Renal pelvis (tissue), 4 donors: ENCODE measurements around the gene SLC5A10. TPM values are rescaled to one million over a fixed set of nuclear protein-coding genes. Genes with fewer than 3 reads are reported as not detected.

Experiments used
- DNase-seq: peaks from one replicate; pipeline ENCODE4 v3.0.0-alpha.2; 2013
- polyA plus RNA-seq, 3 donors: library from polyadenylated mRNA; unstranded; fragments of 120-200 nt; gene quantifications; one replicate each; pipeline ENCODE4 v1.2.1, GENCODE V29; 2013; ENCODE audit not compliant: insufficient read length in 3 of 3

SLC5A10 gene
- polyA plus RNA-seq, 3 donors: 0.43 to 0.93 (median 0.55) TPM

DNA sequence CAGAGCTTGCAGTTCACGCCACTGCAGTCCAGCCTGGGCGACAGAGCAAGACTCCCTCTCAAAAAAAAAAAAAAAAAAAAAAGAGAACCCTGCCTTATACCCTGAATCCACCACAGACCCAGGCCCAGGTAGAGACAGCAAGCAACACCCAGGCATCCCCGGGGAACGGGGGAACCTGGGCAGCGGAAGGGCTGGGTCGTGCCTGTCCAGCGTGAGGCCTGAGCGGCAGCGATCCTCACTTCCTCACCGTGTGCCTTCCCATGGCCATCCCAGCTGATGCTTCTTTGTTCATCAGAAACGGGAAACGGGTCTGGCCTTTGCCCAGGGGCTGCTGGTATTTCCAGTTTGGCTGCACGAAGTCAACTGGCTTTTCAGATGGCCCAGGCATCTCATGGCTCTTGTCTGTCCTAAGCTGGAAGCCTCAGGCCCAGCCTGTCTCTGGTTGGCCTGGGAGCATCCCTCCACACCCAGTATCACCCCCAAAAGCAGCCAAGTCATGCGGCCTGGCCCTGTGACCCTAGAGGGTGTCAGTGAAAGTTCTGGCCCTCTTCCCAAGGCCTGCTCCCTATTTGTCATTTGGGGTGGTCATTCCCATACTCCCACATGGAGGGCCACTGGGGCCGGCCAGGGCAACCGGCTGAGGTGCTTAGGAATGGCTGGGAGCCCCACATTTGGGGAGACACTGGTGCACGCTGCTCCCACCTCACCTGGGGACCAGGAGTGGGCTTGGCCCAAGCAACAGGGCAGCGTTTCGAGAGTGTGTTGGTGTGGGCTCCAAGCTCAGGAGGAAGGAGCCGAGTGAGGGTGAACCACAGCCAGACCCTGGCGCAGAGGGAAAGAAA is 32.5 kb downstream of the SLC5A10 start:
- no peak for DNase-seq

DNA sequence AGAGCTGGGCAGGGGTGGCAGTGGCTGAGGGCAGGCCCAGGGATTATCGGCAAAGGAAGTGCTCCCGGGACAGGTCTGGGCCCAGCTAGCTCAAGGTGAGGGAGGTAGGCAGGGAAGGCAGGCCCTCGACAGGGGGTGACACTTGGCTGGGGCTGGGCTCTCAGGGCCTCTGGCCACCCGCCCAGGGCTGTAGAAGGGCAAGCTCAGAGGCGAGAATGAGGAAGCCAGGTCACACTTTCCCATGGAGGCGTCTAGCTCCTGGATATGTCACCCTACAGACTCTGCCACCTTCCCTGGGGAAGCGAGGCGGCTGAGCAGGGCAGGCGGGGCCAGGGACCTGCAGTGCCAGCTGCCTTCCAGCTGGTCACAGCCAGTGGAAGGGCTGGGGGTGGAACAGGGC is 33.5 kb downstream of the SLC5A10 start:
- DNase-seq: no peak

DNA sequence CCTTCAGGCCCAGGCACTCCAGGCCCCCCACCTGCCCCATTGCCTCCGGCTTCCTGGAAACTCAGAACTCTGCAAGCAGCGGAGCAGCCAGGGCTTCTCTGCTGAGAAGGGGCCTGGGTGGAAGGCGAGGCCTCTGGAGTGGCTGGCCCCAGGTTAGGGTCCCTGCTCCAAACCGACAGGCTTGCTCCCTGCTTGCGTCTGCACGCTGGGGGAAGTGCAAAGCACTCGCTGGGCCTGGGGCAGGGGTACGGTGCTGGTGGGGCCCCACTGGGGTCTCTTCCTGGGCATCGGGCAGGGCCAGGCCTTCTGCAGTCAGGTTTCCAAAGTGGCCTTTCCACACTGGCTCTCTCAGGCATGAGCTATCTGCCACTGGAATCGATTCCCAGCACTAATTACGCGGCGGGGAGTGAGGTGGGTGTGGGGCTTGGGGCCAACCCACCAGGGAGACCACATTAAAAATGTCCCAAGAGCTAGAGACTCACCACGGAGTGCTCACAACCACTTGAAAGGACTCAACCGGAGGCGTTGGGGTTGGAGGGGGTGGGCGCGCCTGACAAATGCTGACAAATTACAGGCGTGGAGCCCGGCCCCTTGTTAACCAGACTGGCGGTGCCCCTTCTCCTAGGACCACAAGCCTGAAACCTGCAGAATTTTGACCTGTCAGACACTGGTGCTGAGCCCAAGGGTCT is 34.7 kb downstream of the SLC5A10 start:
- no peak for DNase-seq

DNA sequence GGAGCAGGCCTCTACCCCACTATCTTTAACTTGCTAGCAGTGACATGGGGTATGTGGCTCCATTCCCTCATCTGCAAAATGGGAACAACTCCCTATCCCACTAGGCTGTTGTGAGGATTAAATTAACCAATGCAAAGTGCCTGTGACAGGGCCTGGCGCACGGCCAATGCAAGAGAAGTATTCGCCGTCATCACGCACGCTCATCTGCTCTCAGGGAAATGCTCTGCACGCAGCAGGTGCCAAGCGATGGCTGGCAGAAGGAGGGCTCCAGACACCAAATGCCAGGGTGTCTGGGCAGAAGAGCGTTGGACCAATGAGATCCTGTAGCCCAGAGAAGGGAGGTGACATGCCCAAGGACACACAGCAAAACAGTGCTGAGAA is 35.3 kb downstream of the SLC5A10 start:
- no peak for DNase-seq

DNA sequence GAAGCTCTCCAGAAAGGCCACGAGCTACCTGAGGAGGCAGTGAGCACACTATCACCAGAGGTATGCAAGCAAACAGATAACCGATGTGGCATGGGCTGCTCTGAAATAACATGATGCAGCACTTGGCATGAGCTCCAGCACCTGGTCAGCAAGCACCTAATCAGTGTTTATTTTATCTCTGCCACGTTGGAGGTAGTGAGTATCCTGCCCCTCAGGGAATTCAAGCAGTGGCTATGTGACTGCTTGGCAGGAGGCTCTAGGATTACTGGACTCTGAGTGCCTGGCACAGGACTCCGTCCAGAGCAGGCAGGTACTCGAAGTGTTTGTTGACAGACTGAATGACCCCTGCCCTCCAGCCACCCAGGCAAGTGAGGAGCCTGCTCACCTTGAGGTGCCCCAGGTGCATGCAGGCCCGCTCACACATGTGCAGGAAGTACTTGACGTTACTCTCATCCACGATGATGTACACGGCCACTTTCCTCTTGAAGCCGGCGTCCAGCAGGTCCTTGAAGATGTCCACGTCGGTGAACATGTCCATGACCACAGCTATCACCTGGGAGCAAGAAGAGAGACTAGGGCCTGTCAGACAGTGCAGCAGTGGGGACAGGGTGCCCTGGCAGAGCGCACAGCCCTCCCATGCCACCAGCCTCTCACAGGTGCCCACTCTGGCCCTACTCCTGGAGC is 36.0 kb downstream of the SLC5A10 start:
- no peak for DNase-seq

DNA sequence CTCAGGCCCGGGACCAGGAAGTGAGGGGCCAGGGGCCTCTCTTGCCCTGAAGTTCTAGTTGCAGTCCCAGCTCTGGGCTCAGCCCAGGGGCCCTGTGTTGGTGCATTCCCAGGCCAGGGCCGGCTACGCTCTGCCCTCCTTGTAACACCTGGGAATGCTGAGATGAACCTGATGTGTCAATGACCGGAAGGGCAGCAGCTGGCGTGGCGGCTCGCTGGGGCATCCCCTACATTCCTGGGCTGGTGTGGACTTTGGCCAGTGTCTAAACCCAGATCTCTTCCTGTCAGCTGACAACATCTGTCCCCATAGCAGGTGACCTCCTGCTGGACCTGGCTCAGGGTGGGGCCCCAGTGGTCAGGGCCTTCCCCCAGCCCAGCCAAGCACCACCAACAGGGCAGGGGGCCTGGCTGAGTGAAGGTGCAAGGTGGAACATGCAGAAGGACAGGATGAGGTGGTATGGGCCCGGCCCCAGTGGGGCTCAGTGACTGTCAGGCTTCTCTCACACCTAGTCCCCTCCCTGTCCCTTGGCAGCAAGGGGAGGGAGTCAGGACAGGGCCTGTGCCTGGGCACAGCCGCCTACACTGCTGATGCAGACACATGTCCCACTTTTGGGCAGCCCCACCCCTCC is 36.7 kb downstream of the SLC5A10 start:
- DNase-seq: no peak

DNA sequence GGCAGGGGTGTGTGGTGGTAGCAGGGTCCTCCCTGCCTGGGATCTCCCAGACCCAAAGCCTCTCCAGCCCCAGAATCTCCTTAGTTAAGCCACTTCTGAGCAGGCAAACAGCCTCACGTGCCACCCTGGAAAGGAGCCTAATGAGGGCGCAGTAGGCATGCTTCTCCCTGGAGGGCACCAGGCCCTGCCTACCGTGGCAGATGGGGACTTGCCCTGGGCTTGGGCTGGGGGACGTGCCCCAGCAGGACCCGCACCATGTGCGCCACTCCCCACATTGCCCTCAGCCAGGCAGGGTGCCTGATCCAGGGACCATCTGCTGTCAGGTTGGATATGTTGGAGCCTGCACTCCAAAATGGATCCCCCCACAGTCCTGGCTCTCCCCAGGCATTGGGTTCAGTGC is 38.4 kb downstream of the SLC5A10 start:
- DNase-seq: no peak

DNA sequence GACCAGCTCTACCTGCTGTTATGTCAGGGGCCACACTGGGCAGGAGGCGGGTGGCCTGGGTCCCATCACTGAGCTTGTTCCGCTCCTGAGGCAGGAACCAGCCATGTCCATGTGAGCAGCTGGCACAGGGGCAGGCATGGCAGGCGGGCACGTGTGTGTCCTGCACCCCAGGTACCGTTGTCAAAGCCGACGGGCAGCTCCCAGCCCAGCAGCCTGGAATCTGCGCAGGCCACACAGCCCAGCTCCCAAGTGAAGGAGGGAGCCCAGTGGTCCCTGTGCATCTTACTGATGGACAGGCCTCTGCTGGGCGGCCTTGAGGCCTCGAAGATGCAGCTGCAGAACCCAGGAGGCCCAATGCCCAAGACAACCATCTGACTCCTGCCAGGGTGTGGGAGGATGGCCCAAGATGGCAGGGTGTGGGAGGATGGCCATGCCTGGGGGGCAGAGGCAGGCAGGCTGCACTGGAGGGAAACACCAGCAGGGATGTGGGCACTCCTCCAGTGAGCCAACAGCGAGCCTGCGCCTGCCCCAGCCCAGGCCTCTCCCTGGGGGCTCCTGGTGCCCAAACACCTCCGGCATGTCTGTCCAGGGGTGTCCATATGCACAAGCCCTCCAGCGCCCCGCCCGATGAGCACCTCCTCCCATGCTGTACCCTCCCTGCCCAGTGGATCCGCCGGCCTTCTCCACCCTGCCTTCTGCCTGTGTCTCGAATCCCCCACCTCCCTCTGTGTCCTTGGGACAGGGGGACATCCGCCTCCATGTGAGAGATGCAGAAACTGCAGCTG is 39.8 kb downstream of the SLC5A10 start:
- DNase-seq: no peak

DNA sequence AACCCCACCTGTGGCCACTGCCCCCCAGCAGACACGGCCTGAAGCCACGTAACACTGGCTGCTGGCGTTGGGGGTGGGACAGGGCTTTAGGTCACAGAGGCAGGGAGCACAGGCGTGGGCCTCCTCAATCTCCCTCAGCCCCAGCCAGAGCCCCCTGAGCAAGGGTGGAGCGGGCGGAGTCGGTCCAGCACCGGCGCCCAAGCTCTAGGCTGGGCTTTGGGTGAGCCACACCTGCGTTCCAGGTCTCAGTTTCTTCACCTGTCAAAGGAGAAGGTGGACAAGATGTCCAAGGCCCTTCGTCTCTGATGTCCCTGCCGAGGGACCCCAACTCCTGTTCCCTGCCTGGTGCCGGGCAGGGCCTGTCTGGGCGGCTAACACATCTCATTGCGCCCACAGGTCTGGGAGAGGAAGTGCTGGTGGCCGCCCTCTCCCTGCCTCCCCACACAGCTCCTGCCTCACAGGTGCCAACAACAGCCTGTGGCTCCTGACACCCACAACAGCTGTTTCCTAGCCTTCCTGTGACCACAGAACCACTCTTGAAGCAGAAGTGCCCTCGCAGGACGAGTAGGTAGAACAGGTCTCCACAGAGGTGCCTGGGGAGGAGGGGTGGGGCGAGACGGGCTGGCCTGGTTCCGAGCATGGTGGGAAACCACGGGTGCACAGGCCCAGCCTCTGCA is 40.6 kb downstream of the SLC5A10 start:
- DNase-seq: no peak

DNA sequence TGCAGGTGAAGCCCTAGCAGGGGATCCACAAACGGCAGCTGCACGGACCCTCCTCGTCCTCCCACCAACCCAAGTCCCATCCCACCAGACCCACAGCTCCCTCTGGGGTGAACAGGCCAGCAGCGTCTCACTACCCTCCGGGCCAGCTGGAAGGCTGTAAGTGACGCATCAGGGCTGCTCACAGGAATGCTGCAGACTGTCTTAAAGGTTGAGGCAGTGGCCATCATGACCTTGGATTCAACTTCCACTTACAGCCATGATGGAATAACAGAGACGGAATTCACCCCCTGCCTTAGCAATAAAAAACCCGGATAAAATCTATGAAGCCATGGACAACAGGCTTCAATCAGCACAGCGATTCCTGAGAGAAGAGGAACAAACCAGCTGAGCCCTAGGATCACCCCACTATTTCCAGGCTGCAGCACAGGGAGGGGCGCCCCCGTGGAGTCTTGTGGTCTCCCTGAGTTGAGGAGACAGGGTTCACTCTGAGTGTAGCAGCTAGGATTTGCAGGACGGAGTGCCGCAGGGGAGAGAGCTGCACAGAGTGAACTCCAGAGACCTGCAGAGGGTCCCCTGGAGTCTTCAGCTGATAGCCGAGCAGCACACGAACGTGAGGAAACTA is 42.1 kb downstream of the SLC5A10 start:
- DNase-seq: peak; percentile 67

DNA sequence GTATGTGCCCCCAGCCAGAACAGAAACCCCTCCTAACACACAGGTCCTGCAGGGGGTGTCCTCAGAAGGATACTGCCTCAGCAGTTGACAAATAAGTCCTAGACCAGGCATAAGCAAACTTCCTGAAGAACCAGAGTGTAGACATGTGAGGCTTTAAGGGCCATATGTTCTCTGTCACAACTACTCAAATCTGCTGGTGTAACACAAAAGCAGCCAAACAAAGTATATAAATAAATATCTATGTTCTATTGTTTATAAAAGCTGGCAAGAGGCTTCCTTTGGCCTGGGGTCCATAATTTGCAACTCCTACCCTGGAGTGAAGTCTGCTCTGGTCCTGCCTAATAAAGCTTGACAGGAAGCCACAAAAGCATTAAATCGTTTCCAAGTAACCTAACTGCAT is 42.7 kb downstream of the SLC5A10 start:
- DNase-seq: peak; percentile 52

DNA sequence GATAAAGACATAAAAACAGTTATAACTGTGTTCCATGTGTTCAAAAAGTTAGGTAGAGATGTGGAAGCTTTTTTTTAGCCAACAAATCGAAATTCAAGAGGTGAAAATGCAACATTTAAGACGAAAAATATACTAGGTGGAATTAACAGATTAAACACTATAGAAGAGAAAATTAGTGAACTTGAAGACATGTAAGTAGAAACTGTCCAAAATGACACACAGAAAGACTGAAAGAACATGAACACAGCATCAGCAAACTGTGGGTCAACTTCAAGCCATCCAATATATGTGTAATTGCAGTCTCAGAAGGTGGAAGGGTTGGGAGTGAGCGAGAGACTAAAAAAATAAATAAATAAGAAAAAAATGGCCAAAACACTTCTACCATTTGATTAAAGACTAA is 43.3 kb downstream of the SLC5A10 start:
- DNase-seq: no peak

DNA sequence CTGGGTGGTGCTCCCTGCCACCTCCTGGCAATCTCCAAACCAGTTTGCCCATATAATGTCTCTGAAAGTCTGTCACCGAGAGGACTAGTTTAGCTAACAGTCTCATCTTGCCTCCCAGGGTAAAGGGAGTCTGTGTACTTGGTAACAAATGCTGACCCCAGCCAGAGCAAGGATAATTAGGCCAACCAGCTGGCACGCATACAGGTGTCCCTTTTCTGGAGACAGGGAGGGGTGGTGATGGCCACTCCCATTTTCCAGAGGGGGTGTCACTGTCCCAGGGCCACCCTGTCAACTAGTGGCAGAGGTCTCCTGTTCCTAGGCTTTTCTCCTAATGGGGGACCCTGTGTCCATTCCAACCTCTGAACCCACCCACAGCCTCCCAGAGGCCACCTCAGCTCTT is 44.5 kb downstream of the SLC5A10 start:
- no peak for DNase-seq

DNA sequence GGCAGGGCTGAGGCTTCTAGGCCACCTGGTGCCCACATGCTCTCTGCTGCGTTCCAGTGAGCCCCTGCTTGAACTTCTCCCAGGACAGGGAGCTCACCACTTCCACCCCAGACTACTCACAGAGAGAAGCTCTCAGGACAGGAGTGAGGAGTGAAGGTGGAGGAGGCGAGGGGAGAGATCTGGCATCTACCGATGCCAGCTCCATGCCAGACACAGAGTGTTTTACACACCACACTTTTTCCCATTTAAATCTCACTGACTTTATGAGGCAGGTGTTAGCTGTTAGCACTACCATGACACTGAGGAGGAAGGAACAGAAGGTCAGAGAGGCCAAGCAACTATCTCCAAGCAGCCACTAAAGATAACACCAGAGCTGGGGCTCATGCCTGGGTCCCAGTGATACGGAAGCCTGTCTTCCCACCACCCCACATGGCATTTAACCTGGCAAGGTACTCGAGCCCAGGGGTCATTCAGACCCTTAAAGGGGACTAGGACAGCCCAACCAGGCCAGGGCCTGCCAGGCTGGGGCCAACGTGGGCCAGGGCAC is 45.8 kb downstream of the SLC5A10 start:
- no peak for DNase-seq

DNA sequence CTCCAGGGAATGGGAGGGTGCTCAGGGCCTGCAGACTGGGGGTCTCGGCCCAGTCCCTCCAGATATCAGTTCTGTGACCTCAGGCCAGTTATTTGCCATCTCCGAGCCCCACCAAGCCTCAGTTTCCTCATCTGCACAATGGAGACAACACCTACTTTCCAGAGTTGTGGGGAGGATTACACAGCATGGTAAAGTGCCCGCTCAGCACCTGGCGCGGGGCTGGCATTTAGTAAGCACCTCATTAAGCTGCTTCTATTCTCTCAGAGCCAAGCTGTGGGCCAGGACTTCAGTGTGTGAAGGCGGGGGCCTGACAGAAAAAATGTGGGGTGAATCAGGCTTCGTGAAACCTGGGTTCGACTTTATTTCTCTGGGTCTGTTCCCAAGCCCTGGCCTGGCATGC is 47.4 kb downstream of the SLC5A10 start:
- no peak for DNase-seq

DNA sequence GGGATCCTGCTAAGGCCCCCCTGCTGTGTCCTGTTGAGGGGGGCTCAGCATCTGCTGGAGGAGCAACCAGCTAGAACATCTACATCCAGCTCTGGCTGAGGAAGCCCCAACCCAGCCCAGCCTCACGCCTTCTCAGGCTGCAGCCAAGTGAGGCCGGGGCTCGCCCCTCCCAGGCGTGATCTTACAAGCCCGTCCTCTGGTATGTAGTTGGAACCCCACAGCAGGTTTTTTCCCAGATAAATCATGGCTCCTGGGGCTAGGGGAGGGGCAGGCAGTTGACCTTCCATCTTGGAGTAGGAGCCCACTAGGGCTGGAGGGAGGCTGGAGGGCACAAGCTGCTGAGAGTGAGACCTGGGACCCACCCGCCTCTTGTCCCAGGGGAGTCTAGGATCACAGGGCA is 47.9 kb downstream of the SLC5A10 start:
- DNase-seq: no peak

DNA sequence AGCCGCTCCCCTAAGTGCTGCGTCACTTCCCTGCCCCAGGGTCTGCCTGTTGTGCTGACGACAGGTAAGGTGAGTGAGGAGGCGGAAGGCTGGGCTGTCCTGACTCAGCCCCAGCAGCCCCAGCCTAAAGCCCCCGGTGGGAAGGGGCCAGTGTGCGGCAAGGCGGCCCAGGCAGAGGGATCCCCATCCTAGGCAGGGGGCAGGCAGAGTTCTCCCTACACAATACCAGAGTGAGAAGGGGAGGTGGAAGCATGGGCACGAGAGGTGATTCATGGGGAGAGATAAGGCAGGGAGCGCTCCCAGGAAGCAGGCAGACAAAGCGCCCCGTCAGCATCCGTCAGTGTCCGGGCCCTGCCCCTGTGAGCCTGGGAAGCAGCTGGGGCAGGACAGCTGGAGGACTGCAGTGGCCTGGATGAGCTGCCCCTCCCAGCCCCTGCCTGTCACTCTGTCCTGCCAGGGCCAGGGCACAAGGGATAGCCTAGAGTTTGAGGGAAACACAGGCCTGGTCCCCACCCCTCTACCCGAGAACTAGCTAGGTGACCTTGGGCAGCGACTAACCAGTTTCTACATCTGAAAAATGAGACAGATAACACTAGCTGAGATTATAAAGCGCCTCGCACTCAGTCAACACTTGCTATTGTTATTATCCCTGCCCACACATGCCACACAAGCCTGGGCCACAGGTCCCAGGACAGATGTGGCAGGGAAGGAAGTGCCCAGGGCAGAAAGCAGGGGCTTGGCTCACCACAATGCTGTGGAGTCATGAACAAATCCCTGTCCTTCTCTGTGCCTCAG is 48.8 kb downstream of the SLC5A10 start:
- no peak for DNase-seq

DNA sequence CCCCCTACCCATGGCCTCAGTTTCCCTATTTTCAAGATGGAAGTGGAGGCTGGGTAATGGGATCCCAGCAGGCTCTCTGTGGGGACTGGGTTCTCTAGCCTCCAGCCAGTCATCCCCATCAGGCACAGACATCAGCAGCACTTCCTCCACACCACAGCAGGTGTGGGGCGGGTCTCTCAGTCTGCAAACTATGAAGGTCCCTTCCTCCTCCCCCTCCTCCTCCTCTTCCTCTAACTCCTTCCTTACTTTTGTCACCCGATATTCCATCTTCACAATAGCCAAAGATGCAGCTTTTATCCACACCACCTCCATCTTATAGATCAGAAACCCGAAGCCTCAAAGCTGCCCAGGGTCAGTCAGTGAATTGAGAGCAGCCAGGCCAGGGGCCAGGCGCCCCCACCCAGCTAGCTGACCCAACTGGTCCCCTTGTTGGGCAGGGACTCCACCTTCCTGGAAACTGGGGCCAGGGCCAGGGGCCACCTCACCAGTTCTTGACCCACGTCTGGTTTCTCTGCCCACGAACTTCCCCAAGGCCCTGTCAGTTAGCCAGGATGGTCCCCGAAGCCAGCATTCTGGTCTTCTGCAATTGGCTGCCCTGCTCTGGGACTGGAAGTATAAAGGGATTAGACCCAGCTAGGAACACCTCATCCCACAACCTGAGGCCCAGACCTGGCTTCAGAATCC is 50.1 kb downstream of the SLC5A10 start:
- no peak for DNase-seq
